ENCODE results near the gene HAPSTR1.

HAPSTR1 gene

GRCh38 chr16:9071377-9071776 is 20.1 kb upstream of the HAPSTR1 start (continued):
- no peak for TF ChIP-seq AEBP2 (tag by site-specific recombination; IDR thresholded peaks at IDR 0.05; ENCODE audit: borderline replicate concordance)
- no peak for TF ChIP-seq KLF7 (tag by site-specific recombination; IDR thresholded peaks at IDR 0.05; ENCODE audit: borderline replicate concordance)

DNA sequence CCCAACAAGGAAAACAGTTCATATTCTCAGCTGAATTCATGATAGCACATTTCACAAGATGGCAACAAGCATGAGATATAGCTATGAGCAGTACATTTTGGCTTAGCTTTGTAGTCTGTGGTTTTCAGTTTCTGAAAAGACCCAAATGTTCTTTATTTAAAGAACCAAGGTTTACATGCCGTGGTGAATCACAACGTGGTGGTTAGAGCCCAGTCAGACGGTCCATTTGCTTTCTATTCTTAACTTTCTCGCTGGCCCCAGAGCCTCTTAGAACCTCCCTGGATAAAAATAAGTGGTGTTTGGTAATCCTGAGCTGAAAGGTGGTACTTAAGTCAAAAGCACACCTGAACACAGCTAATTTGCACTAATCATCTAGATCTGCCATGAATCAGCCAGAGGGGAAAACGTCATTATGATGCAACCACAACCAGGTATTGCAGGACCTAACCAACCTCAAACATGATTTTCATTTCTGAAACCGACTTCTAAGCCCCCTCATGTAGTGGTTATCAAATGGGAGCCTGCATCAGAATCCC is 18.6 kb upstream of the HAPSTR1 start:
- H3K36me3 ChIP-seq (ENCODE audit: control insufficient read depth in 2 of 2, insufficient read depth in 1 of 2, low read length in 2 of 2), result no peaks in the 10 kb centered on the region
- H3K4me3 ChIP-seq (ENCODE audit: low read depth, low read length), result no peak overlapping the region
- no peaks in the 10 kb centered on the region for H3K4me1 ChIP-seq (ENCODE audit: control insufficient read depth, insufficient read depth, low read length)
- no peaks in the 10 kb centered on the region for H3K9me3 ChIP-seq (ENCODE audit: control insufficient read depth, insufficient read depth, low read depth, low read length)
- ChIA-PET CTCF (interaction anchor here (0.7 kb wide), 2 partner anchors 18 to 22 kb away, joined by 3 read pairs; no protein-coding TSS in a partner anchor), POLR2A (interaction anchor here (1.2 kb wide), 1 partner anchor 19 kb away, joined by 3 read pairs; the partner anchor contains the start of gene HAPSTR1)
- no peak overlapping the region for H3K27ac ChIP-seq (ENCODE audit: extremely low read depth, low read depth, low read length)
- peak; percentile 46; the same call in 1 of the 2 replicates for TF ChIP-seq ZNF518A (tag by site-specific recombination; conservative IDR thresholded peaks at IDR 0.05; ENCODE audit: low read depth)
- no peak for TF ChIP-seq ZNF48 (tag by site-specific recombination; IDR thresholded peaks at IDR 0.05)
- TF ChIP-seq ZNF792 (tag by site-specific recombination; IDR thresholded peaks at IDR 0.05), result no peak
- no peak for TF ChIP-seq ZNF155 (tag by site-specific recombination; IDR thresholded peaks at IDR 0.05)
- TF ChIP-seq FEZF1 (tag by site-specific recombination; IDR thresholded peaks at IDR 0.05), result no peak
- TF ChIP-seq GLI4 (tag by site-specific recombination; IDR thresholded peaks at IDR 0.05), result no peak
- TF ChIP-seq ZNF843 (tag by site-specific recombination; IDR thresholded peaks at IDR 0.05), result no peak
- TF ChIP-seq ZNF560 (tag by site-specific recombination; IDR thresholded peaks at IDR 0.05; ENCODE audit: borderline replicate concordance), result no peak
- TF ChIP-seq ATF2 (tag by site-specific recombination; IDR thresholded peaks at IDR 0.05; ENCODE audit: low read depth), result 0 out of 2 replicates have a peak, but pooled peaks have one; percentile 23
- peak; percentile 59; the same call in 1 of the 2 replicates for TF ChIP-seq HOXD13 (CRISPR knock-in tag; IDR thresholded peaks at IDR 0.05; ENCODE audit: borderline replicate concordance)
- TF ChIP-seq ZNF530 (tag by site-specific recombination; IDR thresholded peaks at IDR 0.05; ENCODE audit: low read depth), result no peak
- TF ChIP-seq ZNF549 (tag by site-specific recombination; IDR thresholded peaks at IDR 0.05), result no peak
- peak; percentile 13; the same call in 1 of the 2 replicates for TF ChIP-seq ZNF660 (tag by site-specific recombination; IDR thresholded peaks at IDR 0.05)

Measured in HEK293 (cell line).